Omental fat pad (tissue), 4 donors: ENCODE results near the gene CYTH2. TPM values are rescaled to one million over a fixed set of nuclear protein-coding genes. Genes with fewer than 3 reads are reported as not detected.

Source experiments
- ATAC-seq: fragments of 150-250 bp; one replicate; pipeline ENCODE4 v1.9.1; 2016; ENCODE audit warnings: mild to moderate bottlenecking, moderate library complexity; ENCODE audit not compliant: low FRiP score
- DNase-seq: peaks from one replicate; pipeline ENCODE4 v3.0.0-alpha.2; 2019; ENCODE audit warnings: low spot score
- CTCF ChIP-seq, 3 donors: fragments of 450-650 bp; IDR thresholded peaks; one replicate each; pipeline ENCODE4 v1.5.1; 2016 to 2017; ENCODE audit warnings: antibody characterized with exemption in 3 of 3, mild to moderate bottlenecking in 3 of 3, moderate library complexity in 2 of 3
- total RNA-seq, 4 donors: library from RNA; depleted of rRNA; stranded (reverse); fragments of >200 nt; gene quantifications; one replicate each; pipeline ENCODE4 v1.1.0, GENCODE V29; 2016

Gene CYTH2
- total RNA-seq, 4 donors from 2014 or later = 19.2 to 49.7 (median 26.8) TPM

DNA sequence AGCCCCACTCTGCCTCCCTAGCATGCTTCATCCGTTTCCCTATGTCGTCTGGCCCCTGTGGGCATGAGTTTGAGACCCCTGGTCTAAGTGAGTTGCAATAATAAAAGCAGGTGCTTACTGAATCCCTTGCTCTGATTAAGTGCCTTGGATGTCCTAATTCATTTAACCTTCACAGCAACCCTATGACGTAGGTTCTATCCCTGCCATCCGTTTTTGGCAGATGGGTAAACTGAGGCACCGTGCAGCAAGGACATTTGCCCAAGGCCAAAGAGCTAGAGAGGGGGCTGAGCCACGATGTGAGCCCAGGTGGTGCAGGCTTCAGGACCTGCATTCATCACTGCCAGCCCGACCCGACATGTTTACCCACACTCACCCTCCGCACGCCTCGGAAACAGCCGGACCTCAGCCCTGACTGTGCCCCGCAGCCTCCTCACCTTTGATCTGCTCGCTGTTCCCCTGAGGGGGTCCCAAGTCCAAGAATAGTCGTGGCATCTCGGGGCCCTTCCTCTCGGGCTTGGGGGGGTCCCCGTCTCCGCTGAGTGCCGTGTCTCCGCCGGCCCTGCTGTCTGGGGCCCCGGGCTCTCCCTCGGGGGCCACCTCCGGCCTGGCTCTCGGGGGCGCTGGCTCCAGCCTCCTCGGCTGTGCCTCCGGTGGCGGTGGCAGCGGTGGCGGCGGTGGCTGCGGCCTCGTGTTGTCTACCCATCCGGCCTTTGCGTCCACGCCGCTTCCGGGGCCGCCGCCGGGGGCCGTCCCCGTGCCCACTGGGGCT, 28.0 kb downstream of the CYTH2 start:
- ATAC-seq (no peak), DNase-seq (no peak)
- no peak for TF ChIP-seq CTCF (IDR thresholded peaks at IDR 0.05)

DNA sequence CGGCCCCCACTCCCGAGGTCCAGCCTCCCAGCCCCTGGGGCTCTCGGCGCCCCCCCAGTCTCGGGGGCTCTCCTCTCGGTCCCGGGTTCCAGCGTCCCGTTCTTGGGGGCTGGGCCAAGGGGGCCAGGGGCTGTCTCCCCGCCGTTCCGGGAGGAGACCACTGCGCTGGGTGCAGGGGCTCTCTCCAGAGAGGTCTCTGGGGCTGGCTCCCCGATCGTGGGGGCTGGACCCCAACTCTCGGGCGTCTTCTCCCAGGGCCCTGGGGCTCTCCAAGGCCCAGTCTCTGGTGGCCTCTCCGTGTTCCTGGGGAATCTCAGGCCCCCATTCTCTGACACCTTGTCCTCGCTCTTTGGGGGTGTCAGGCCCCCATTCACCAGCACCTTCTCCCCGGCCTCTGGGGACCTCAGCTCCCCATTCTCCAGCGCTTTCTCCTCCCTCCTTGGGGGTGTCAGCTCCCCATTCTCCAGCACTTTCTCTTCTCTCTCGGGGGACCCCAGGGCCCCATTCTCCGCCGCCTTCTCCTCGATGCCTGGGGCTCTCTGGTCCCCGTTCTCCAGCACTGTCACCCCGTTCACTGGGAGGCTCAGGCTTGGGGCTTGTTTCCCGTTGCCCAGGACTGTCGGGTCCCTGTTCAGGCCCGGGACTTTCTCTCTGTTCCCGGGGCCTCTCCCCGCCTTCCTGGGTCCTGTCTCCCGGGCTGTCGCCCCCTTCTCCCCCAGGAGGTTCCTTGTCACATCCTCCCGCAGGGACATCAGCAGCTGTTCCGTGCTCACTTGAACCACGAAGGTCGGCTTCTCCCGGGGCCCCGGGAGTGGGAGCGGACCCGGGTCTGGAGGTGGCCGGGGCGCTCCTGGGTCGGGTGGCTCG, 28.8 kb downstream of the CYTH2 start:
- ATAC-seq = no peak
- no peak for TF ChIP-seq CTCF (IDR thresholded peaks at IDR 0.05)
- DNase-seq = no peak

- TF ChIP-seq CTCF (IDR thresholded peaks at IDR 0.05) = no peak
- ATAC-seq = no peak
- no peak for DNase-seq
Observed at GRCh38 chr19:48498595-48499311, 29.6 kb downstream of the CYTH2 start.

GRCh38 chr19:48499316-48500090, 30.3 kb downstream of the CYTH2 start:
- DNase-seq (no peak), ATAC-seq (no peak)
- no peak for TF ChIP-seq CTCF (IDR thresholded peaks at IDR 0.05)

- DNase-seq (no peak), ATAC-seq (no peak)
- TF ChIP-seq CTCF (IDR thresholded peaks at IDR 0.05) = no peak
Observed at GRCh38 chr19:48500830-48501493, 31.8 kb downstream of the CYTH2 start.
